A673 (cell line): ENCODE data around the gene NUCKS1.

Experiments used
- EZH2 ChIP-seq: fragments of 200-600 bp; sonication (generic); IDR thresholded peaks from 2 replicates; pipeline ENCODE4 v1.6.1; 2017; ENCODE audit warnings: borderline replicate concordance, low read depth, mild to moderate bottlenecking, mixed read lengths, antibody characterized with exemption, low read length; ENCODE audit not compliant: poor library complexity, severe bottlenecking
- TF ChIP-seq, protein P1 (sequence below): fragments of 300-800, 200-600 bp; sonication (generic); conservative IDR thresholded peaks from 2 replicates; pipeline ENCODE4 v1.5.1; 2017; ENCODE audit warnings: low read depth, mild to moderate bottlenecking, antibody characterized with exemption, low read length, moderate library complexity, mixed read lengths

DNA sequence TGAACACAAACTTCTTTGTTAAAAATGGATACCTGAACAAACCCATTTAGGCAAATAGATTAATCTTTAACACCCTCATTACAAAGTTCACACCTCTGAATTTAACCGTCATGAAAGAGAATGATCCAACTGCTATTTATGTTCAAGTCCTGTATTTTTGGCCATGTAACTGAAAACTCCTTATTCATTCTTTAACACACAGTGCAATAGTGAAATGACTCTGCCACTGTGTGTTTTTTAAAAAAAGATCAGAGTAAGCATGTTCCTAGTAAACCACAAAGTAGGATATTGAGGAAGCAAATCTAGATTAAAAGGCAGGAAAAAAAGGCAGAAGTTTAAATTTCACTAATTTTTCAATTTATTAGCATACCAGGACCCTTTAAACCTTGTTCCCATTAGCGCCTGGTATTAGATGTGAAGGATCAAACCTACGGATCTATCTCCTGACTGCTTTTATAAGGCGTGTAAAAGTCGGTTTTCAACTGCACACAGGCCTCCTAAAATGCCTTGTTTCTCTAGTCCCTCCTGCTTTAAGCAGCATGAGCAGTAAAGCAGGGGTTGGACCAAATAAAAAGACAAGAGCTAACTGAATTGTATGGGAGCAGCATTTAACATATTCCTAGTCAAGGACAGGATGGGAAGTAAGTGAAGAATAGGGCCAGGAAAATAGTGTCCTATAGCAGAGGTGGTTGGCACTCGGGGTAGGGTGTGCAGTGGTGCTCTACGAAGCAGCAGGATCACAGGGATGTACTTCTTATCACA is 33.4 kb downstream of the NUCKS1 start:
- TF ChIP-seq, protein P1, sequence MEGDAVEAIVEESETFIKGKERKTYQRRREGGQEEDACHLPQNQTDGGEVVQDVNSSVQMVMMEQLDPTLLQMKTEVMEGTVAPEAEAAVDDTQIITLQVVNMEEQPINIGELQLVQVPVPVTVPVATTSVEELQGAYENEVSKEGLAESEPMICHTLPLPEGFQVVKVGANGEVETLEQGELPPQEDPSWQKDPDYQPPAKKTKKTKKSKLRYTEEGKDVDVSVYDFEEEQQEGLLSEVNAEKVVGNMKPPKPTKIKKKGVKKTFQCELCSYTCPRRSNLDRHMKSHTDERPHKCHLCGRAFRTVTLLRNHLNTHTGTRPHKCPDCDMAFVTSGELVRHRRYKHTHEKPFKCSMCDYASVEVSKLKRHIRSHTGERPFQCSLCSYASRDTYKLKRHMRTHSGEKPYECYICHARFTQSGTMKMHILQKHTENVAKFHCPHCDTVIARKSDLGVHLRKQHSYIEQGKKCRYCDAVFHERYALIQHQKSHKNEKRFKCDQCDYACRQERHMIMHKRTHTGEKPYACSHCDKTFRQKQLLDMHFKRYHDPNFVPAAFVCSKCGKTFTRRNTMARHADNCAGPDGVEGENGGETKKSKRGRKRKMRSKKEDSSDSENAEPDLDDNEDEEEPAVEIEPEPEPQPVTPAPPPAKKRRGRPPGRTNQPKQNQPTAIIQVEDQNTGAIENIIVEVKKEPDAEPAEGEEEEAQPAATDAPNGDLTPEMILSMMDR, result no peak
- no peak for TF ChIP-seq EZH2
